Renal cortex interstitium (tissue), 11 donors: ENCODE results near the gene USP47. TPM values are rescaled to one million over a fixed set of nuclear protein-coding genes. Genes with fewer than 3 reads are reported as not detected.

Experiments used
- DNase-seq, 11 donors: peaks; one replicate each; pipeline ENCODE4 v3.0.0-alpha.2; 2013; ENCODE audit warnings: low read depth in 9 of 11, low spot score in 4 of 11; ENCODE audit errors: extremely low read depth in 1 of 11
- polyA plus RNA-seq, 3 donors: library from polyadenylated mRNA; unstranded; fragments of 120-200 nt; gene quantifications; one replicate each; pipeline ENCODE4 v1.2.1, GENCODE V29; 2013; ENCODE audit not compliant: insufficient read length in 3 of 3

The USP47 gene
- polyA plus RNA-seq, 3 donors: 79.7 to 94.1 (median 91.5) TPM

- no peak for DNase-seq
Measured at GRCh38 chr11:11982461-11982860, 140.7 kb downstream of the USP47 start.

- DNase-seq: no peak
Measured at GRCh38 chr11:11982975-11983374, 141.2 kb downstream of the USP47 start.

DNA sequence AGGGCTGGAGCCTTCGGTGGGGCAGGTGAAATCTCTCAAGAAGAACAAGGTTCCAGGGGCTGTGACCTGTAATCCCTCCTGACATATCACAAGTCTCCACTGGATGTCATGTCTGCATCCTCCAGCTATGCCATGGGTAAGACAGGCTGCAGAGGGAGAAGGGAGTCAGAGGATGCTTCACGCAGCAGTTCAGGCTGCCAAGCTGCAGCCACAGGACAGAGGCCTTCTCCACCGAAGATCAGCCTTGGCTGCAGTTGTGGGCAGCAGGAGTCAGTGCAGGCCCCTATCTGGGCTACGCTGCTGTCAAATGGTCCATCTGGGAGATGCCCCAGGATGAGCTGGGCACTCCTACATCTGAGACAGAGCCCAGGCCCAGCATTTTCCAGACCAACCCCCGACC, 141.7 kb downstream of the USP47 start:
- DNase-seq: no peak

GRCh38 chr11:11984563-11984962, 142.8 kb downstream of the USP47 start:
- no peak for DNase-seq

DNA sequence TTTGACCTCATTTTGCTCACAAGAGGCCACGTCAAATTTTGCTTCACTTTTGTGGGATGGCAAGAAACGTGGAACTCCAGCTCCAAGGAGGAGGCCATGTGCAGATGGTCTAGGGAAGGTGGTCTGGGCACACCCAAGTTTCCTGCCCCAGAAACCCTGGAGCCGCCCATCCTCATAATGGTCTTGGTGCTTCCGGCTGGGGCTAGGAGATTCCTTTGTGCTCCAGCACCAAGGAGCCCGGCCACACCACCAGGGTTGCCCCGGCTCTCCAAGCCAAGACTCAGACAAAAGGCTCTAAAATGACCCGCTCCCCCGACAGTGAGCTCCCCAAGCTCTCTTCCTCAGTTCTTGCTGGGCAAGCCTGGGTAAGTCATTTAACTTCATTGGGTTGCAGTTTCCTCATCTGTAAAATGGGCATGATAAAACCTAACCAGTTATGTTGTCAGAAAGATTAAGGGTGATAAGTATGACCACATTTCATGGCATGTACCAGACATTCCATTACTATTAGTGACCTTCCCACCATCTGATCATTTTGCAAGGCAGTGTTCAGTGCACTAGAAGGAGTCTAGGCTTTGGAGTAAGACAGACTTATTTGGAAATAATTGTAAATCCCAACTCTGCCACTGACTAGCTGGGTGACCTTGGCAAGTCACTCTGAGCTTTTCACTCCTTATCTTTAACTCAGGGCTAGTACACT, 143.4 kb downstream of the USP47 start:
- DNase-seq: no peak

- no peak for DNase-seq
Measured at GRCh38 chr11:11985954-11986949, 144.5 kb downstream of the USP47 start.

DNA sequence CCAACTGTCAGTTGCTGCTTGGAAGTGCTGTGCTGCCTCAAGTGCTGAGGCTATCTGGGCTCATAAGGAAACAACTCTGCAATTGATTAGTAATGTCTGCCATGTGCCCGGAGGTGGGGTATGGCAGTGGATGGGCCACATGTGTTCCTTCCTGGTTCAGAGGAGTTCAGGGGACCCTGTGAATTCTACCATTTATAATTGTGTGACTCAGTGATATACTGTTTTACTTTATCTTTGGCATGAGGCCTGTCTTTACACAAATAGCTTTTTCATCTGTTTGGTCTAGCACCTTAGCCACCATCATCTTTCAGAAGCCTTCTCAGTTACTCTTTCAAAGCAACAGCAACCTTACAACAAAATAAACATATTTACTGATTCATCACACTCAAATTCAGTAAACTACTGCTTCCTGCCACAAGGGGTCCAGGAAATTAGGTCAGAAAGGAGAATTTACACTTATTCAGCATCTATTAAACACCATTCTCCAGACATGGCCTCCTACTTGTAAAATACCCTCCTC, 145.8 kb downstream of the USP47 start:
- no peak for DNase-seq

GRCh38 chr11:11988099-11988651, 146.4 kb downstream of the USP47 start:
- no peak for DNase-seq

- DNase-seq: no peak
Measured at GRCh38 chr11:11988681-11989261, 147.0 kb downstream of the USP47 start.

DNA sequence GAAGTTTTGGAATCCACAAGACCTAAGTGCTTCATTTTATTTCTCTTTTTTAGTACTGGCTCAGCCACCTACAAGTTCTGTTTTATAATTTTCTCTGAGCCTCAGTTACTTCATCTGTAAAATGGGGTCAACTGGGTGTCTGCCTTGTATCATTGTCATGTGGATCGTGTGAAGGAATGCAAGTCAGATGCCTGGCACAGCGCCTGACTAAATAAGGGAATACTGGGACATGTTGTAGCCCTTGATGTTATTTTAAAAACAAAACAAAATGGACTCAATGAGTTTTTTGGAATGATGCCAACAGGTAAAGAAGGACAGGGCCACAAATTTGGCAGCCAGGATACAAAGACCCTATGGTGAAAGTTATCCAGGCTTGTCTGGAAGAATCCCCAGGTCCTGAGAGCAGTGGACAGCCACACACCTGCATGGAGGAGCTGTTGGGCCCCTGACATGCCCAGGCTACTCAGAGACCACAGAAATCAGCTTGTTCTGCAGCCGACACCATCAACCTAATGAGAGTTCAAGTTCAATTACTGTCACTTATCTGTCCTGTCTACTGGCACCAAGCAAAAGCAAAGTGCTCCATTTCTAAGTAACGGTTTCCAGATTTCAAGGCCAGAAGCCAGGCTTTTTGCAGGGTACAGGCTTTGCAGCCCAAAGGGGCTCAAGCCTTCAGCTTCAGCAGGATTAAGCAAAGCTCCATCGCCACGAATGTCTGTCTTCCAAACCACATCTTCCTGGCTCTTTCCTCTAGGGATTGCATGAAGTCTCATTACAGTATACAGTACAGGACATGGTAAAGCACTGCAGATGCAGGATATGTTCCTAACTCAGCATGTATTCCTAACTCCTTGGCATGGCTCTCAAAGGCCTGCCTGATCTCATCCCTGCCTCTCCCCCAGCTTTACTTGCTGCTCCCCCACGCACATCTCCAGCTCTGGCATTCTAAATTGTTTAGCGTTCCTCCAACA, 148.3 kb downstream of the USP47 start:
- DNase-seq: no peak

DNA sequence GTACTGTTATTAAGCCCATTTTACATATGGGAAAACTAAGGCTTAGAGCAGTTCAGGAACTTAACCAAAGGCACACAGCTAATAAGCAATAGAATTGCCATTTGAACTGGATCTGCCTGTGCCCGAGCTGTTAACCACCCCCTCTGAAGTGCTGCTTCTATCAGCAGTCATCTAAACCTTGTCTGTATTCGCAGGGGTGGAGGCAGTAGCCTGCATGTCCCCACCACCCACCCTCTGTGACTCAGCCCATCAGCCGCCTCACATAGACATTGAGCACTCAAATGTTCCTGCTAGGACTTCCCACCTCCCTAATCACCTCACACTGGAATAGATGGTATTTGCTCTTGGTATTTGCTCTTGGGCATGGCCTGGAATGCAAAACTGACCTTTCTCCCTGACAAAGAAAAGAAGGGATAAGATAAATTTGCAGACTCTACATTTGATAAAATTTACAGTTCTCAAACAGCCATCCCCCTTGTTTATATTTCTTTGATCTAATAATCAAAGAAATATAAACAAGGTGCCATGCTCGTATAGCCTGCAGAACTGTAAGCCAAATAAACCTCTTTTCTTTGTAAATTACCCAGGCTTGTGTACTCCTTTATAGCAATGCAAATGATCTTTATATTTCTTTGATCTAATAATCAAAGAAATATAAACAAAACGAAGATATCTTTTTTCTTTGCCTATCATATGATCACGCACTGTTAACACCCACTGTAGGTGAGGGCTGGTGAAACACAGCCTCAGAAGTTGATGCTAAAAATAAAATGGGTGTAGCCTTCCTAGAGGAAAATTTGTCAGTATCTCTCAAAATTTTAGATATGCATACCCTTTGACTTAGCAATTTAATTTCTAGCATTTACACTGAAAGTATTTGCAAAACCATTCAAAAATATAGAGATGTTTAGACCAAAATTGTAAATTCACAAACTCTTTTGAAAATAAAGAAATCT, 150.8 kb downstream of the USP47 start:
- no peak for DNase-seq

GRCh38 chr11:11993839-11994238, 152.1 kb downstream of the USP47 start:
- no peak for DNase-seq

DNA sequence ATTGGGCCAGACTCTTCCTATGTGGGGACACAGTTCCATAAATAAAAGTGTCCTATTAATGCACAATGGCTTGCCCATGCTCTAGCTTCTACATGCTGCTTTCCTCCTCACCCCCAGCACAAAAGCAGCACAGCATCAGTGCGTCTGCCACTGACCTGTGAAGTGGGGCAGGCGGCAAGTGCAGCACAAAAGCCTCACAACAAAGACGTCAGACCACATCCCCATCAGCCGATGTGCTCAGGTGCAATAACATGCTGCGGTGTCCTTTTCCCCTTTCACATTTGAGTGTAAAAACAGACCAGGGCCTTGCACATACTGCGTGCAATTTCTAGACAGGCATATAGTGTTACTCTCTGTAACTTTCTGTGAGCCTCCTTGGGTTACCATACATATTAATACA, 153.8 kb downstream of the USP47 start:
- no peak for DNase-seq

DNA sequence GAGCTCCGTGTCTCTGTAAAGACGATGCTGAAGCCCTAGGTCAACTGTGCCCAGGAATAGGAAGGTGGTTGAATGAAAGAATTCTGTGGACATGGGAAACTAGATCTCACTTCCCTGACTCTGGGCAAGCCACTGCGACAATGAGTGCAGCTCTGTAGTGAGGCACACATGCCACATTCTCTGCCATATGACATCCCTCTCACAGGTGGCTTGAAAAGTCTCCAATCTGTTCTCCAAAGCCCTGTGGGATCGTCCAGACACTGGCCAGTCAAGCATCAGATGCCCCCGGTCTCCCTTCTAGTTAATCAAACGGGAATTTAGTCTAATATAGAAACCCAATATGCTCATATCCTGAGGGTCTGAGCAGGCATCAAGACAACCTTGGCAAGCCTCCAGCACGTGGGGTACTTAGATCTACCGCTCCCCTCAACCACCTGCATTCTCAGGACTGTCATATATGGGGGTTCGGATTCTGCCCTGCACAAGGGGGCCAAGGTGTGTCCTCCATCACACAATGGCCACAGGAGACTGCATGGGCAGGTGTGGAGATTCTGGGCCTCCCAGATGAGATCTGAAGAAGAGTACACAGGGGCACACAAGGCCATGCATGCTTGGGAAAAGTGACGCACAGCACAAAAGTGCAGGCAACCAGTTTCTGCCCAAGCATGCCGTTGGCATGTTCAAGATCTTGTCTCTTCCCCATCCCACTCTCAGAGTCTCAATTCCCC, 154.7 kb downstream of the USP47 start:
- no peak for DNase-seq

DNA sequence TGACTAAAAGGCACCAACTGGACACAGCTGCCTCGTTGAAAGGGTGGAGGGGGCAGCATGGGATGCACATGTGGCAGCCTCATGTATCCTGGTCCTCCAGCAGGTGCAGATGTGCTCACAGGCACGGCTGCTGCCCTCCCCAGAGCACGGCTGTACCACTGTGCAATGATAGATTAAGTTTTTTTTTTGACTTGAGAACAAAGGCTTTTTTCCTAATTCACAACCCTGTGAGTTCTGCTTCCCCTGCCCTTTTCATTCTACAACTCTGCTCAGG, 155.2 kb downstream of the USP47 start:
- no peak for DNase-seq

GRCh38 chr11:11998091-11998781, 156.5 kb downstream of the USP47 start:
- no peak for DNase-seq
